Measurements from ENCODE around the gene EYA3. TPM values are rescaled to one million over a fixed set of nuclear protein-coding genes. Genes with fewer than 3 reads are reported as not detected.

The EYA3 gene
- total and polyA plus RNA-seq, 2 of the 8 experiments (the other 6 are each of a cell fraction or from before 2014, with no cell fraction given), result 15.0 to 33.9 TPM

GRCh38 chr1:28037206-28037605 lies 51.2 kb downstream of the EYA3 start:
- FAIRE-seq (no peak), DNase-seq (ENCODE audit: low read depth in 1 of 2, low spot score in 2 of 2) (no peak)
- H4K91ac ChIP-seq (replicated peaks; ENCODE audit: insufficient read length, low read length), result no peak overlapping the region
- H2BK12ac ChIP-seq (ENCODE audit: low read depth, low read length), result no peak overlapping the region
- no peak overlapping the region for H2AFZ ChIP-seq (ENCODE audit: low read length)
- H3K36me3 ChIP-seq (ENCODE audit: control insufficient read depth in 2 of 4, insufficient read depth in 4 of 4, low read length in 3 of 4), result peaks cover 0 to 15% (median 2%) of the 10 kb centered on the region in 4 experiments; a peak in 5 of 8 replicates
- no peaks in the 10 kb centered on the region for H3K4me1 ChIP-seq (replicated peaks in 1 of 4; ENCODE audit: control insufficient read depth in 3 of 4, insufficient read depth in 4 of 4, low read length in 3 of 4)
- H2BK20ac ChIP-seq (ENCODE audit: low read length), result no peak overlapping the region
- no peak overlapping the region for H3K23ac ChIP-seq (ENCODE audit: insufficient read length)
- H3K79me2 ChIP-seq (ENCODE audit: control insufficient read depth in 1 of 2, insufficient read depth in 2 of 2, low read length in 2 of 2), result no peaks in the 10 kb centered on the region
- no peak overlapping the region for H3K4ac ChIP-seq (replicated peaks; ENCODE audit: insufficient read length, low read depth, low read length)
- no peak overlapping the region for H3K14ac ChIP-seq (ENCODE audit: insufficient read length)
- no peaks in the 10 kb centered on the region for H4K20me1 ChIP-seq (replicated peaks in 1 of 2; ENCODE audit: control insufficient read depth in 1 of 2, insufficient read depth in 2 of 2, low read length in 2 of 2)
- no peak overlapping the region for H3K9ac ChIP-seq (replicated peaks in 1 of 4; ENCODE audit: extremely low read depth in 1 of 4, low read depth in 3 of 4, low read length in 3 of 4)
- H4K8ac ChIP-seq (ENCODE audit: extremely low read depth, insufficient read depth, low read length), result no peak overlapping the region
- H3K4me3 ChIP-seq (ENCODE audit: extremely low read depth in 1 of 4, insufficient read depth in 2 of 4, low read depth in 3 of 4, low read length in 4 of 4), result no peak overlapping the region
- H3K23me2 ChIP-seq (ENCODE audit: low read depth, low read length), result no peaks in the 10 kb centered on the region
- no peak overlapping the region for H2AK5ac ChIP-seq (ENCODE audit: low read depth, low read length)
- no peak overlapping the region for H3K27ac ChIP-seq (ENCODE audit: low read depth, low read length)
- POLR2A ChIA-PET (ENCODE audit: partially characterized antibody), result interaction anchor here (0.6 to 0.8 kb wide), 2 partner anchors 49 to 200 kb away, joined by 3 read pairs; no protein-coding TSS in a partner anchor
- H2BK120ac ChIP-seq (replicated peaks; ENCODE audit: low read depth, low read length), result no peak overlapping the region
- no peak overlapping the region for H2BK5ac ChIP-seq (ENCODE audit: low read depth, low read length)
- no peak overlapping the region for H3K4me2 ChIP-seq (ENCODE audit: insufficient read depth in 1 of 2, low read depth in 2 of 2, low read length in 2 of 2)
- H3K18ac ChIP-seq (ENCODE audit: extremely low read depth, low read length), result no peak overlapping the region
- no peaks in the 10 kb centered on the region for H3K79me1 ChIP-seq (ENCODE audit: low read depth, low read length)
- no peaks in the 10 kb centered on the region for H3K9me3 ChIP-seq (ENCODE audit: insufficient read depth in 2 of 2, low read depth in 1 of 2, low read length in 1 of 2)
- H2BK15ac ChIP-seq (ENCODE audit: low read length), result no peak overlapping the region
- CTCF ChIA-PET (ENCODE audit: partially characterized antibody), result interaction anchor here (0.8 to 1.4 kb wide), 2 partner anchors 41 to 179 kb away, joined by 3 read pairs; no protein-coding TSS in a partner anchor
- H3K27me3 ChIP-seq (replicated peaks in 1 of 4; ENCODE audit: control insufficient read depth in 3 of 4, extremely low read depth in 1 of 4, insufficient read depth in 3 of 4, low read length in 3 of 4), result no peaks in the 10 kb centered on the region
- H3K56ac ChIP-seq (replicated peaks; ENCODE audit: insufficient read length, low read depth, low read length), result no peak overlapping the region
- H4K5ac ChIP-seq (ENCODE audit: insufficient read length, low read depth, low read length), result no peak overlapping the region
- TF ChIP-seq BACH1 (IDR thresholded peaks at IDR 0.05; ENCODE audit: low read length) (no peak), CHD1 (IDR thresholded peaks at IDR 0.05; ENCODE audit: low read depth, low read length) (no peak), SIN3A (conservative IDR thresholded peaks at IDR 0.05 in 1 of 2, IDR thresholded peaks at IDR 0.05 in 1 of 2; ENCODE audit: low read depth in 1 of 2, low read length in 2 of 2) (no peak), RAD21 (IDR thresholded peaks at IDR 0.05 in 1 of 2, conservative IDR thresholded peaks at IDR 0.05 in 1 of 2; ENCODE audit: low read depth in 2 of 2, low read length in 2 of 2) (no peak), RNF2 (IDR thresholded peaks at IDR 0.05; ENCODE audit: borderline replicate concordance, low read depth, low read length, missing control alignments, poor library complexity, severe bottlenecking) (no peak), CHD2 (IDR thresholded peaks at IDR 0.05; ENCODE audit: low read length) (no peak), CBX5 (IDR thresholded peaks at IDR 0.05; ENCODE audit: low read depth, low read length) (no peak), ASH2L (IDR thresholded peaks at IDR 0.05; ENCODE audit: low read length) (no peak), POU5F1 (IDR thresholded peaks at IDR 0.05; ENCODE audit: low read depth, low read length) (no peak), CBX8 (IDR thresholded peaks at IDR 0.05; ENCODE audit: borderline replicate concordance, low read depth, low read length) (no peak), POLR2AphosphoS5 (IDR thresholded peaks at IDR 0.05; ENCODE audit: low read depth, low read length) (no peak), CEBPB (IDR thresholded peaks at IDR 0.05; ENCODE audit: low read depth, low read length) (no peak), KDM5A (IDR thresholded peaks at IDR 0.05; ENCODE audit: low read length) (no peak), SRF (IDR thresholded peaks at IDR 0.05; ENCODE audit: low read depth, low read length) (no peak), CTBP2 (IDR thresholded peaks at IDR 0.05; ENCODE audit: borderline replicate concordance, insufficient read depth, insufficient read length, low read length) (no peak), TBP (IDR thresholded peaks at IDR 0.05; ENCODE audit: low read depth, low read length) (no peak)

Measured in H1 (cell line).